GM15510 (cell line): Measurements from ENCODE around the gene CDHR3.

ENCODE experiments used
- POLR2A ChIP-seq: IDR thresholded peaks from 3 replicates; pipeline ENCODE4 v1.6.1; 2011; ENCODE audit warnings: borderline replicate concordance; ENCODE audit not compliant: insufficient read length; ENCODE audit errors: extremely low read depth

The CDHR3 gene

DNA sequence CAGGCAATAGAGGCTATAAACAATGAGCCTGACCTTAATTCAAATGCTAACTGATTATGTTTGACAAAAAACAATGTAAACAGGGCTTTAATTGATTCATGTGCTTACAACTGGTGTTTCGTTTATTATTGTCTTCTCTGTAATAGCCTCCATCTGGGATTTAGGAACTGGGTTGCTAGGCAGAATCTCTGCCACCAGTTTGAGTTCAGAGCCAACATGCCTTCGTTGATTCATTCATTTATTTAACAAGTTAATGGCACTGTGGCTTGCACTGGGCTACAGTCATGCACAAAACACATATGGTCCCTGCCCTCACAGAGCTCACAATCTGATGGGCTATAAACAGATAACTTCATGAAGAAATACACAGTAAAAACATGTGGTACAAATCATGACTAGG is 19.6 kb upstream of the CDHR3 start:
- TF ChIP-seq POLR2A = no peak

DNA sequence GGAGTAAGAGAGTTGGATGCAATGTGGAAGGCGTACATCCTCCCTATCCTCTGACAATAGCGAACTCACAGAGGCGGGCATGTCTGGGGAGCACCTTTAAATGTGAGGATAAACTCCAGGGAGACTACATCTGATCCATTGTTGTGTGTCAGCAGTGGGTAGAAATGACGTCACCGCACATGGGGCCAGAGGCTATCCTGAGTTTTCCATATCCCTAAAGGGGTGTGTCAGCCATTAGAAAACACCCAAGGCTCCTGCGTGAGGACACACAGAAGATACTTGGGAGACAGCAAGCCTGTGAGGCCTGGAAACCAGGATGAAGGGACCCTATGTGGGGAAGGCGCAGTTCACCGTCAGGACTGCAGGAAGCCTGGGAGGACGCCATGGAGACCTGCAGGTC is 17.2 kb upstream of the CDHR3 start:
- no peak for TF ChIP-seq POLR2A

DNA sequence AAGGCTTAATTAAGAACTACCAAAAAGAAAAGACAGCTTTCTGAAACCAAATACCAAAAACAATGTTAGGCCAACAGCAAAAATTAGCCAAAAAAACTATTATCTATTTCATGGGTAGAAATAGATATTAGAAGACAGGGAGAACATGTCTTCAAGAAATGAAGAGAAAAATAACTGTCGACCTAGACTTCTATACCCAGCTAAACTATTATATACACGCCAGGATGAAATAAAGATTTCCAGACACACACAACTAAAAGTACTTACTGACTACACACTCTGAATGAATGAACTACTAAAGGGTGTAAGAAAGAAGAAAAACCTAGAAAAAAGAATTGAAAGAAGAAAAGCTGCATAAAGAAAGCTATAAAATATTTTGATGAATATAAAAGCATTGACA is 11.5 kb upstream of the CDHR3 start:
- TF ChIP-seq POLR2A = no peak

DNA sequence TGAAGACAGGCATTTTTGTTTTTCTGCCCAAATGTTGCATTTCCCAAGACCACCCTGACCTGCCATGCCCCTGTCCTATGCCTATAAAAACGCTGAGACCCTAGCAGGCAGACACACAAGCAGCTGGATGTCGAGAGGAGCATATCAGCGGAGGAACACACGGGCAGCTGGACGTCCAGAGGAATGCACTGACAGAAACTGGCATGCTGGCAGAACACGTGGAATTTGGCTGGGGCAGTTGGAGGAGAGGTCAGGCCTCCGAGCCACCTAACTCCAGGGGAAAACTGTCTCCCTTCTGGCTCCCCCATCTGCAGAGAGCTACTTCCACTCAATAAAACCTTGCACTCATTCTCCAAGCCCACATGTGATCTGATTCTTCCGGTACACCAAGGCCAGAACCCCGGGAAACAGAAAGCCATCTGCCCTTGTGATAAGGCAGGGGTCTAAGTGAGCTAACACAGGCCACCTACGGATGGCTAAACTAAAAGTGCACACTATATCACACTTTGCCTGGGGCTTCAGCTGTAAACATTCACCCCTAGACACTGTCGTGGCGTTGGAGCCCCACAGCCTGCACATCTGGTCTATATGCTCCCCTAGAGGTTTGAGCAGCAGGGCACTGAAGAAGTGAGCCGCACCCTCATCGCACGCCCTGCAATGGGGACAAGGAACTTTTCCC is 10.0 kb upstream of the CDHR3 start:
- TF ChIP-seq POLR2A = no peak

DNA sequence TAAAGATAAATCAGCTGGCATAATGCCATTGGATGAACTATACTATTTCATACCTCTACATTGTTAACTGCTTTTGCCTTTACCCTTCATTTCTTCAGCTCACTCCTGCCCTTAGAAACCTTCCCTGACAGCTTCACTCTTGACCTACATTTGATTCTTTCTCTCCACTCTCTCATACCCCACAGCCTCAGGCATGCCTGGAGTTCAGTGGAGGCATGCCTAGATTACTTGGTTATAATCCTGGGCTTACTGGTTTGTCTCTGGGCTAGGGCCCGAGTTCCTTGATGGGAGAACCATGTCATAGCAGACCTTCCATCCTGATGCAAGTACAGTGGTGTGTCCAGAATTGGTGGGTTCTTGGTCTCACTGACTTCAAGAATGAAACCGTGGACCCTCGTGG is 8.4 kb upstream of the CDHR3 start:
- no peak for TF ChIP-seq POLR2A

DNA sequence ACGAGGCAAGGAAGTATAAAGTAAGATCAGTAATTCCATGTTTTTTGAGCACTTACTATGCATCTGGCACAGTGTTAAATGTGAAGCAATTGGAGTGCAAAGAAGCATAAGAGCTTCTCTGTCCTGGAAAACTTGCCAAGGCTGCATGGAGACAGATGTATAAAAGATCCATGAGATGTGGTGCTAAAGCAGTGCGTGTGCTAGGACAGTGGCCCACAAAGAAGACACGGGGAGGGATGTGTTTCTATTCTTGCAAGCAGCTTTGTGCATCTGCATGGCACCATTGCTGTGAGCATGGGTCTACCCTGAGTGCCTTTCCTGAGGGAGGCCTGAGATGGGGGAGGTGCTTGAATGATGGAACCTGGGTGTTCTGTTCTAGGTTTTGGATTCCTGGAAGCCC is 5.1 kb upstream of the CDHR3 start:
- no peak for TF ChIP-seq POLR2A

DNA sequence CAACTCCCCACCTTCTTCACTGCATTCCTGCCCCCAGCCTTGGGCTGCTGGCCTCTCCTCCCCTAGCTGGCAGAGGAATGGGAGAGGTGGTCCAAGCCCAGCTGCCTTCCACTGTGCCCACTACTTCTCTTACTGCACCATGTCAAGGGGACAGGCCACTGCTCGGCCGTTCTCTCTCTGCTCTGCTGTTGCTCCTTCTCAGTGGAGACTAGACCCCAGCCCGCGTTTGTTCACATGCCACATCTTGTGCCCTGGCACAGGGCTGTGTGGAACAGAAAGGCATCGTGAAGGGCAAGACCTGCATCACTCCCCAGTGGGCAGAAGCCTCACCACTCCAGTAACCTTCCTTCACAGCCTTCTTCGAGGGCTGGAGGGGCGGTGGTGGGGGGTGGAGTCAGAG is 711 bp upstream of the CDHR3 start:
- TF ChIP-seq POLR2A = no peak

DNA sequence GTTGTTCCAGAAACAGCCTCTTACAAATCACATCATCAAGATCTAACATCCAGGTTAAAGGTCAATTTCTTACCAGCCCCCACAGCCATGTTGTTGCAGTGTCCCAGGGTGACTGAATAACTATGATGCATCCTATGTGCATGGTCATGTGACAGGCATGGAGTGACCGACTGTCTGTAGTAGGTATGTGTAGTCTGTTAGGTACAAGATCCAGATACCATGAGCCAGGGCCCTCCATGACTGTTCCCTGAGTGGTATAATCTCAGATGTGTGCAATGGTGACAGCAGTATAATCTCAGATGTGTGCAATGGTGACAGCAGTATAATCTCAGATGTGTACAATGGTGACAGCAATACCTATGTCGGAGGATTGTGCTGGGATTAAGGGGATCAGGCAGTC is 8.8 kb downstream of the CDHR3 start:
- TF ChIP-seq POLR2A = no peak

DNA sequence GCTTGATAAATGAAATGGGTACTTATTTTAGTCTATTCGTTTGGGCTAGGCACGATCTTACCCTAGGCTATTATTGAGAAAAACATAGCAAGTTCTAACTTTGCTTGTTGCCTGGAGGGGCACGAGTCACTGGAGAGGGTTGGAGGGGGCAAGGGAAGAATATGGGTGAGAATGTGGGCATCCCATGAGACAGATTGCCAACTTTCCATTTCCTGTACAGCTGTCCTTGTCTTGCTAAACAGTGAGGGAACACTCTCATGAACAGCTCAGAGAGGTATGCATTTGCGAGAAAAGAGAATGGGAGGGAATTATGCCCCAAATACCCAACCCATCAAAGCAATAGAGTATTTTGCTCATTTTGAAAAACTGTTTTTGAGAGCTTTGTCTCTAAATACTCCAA is 9.2 kb downstream of the CDHR3 start:
- TF ChIP-seq POLR2A = no peak

DNA sequence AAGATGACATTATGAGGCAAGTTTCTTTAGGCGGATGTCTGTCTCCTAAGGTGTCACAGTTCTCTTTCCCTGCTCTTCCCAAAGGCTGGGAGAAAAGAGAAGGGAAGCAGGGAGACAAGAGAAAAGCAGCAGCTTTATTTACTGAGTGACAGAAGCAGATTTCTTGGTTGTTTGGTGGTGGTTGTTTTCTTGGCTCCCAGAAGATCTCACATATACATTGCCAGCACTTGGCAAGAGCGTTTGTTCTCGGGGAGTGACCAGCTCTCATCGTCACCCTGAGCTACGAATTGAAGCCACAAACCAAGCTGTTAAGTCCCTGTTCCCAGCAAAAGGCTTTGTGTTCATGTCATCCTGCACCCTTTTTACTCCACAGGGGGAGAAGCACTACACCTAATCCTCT is 11.4 kb downstream of the CDHR3 start:
- no peak for TF ChIP-seq POLR2A

DNA sequence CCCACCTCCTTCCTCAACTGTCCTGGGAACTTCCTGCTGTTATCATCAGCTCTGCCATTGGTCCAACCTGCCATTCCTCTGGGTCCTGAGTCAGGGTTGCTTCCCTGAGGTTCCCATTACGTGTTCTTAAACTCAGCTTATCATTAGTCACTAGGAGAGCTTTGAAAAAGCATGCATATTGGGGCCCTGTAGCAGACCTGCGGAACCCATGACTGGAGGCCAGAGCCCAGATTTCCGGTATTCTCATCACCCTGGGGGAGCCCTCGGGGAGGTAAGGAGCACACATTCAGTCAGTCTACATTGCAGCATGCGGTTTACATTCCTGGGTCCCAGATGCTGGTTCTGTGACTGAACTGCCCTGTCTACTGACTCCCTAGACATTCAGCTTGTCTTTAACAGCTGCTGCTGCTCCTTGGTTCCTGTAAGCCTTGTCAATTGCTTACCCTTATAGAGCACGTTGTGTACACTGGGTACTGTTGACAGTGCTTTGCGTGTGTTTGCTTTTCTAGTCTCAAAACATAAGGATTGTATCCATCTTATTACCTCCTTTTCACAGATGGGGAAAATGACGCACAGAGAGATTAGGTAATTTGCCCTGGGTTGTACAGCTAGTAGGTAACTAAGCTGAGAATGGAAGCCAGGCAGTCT is 12.8 kb downstream of the CDHR3 start:
- TF ChIP-seq POLR2A = no peak

DNA sequence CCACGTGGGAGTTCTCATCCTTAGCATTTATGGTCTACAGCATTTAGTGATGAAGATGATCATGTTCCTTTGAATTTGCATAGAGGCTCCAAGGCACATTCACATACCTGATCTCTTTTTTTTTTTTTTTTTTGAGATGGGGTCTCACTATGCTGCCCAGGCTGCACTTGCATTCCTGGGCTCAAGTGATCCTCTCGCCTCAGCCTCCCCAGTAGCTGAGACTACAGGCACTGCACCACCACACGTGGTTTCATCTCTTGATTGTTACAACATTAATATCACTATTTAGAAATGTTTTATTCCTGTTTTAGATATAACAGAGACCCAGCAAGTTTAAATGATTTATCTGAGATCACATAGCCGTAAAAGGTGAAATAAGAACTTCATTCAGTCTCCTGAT is 13.8 kb downstream of the CDHR3 start:
- no peak for TF ChIP-seq POLR2A

DNA sequence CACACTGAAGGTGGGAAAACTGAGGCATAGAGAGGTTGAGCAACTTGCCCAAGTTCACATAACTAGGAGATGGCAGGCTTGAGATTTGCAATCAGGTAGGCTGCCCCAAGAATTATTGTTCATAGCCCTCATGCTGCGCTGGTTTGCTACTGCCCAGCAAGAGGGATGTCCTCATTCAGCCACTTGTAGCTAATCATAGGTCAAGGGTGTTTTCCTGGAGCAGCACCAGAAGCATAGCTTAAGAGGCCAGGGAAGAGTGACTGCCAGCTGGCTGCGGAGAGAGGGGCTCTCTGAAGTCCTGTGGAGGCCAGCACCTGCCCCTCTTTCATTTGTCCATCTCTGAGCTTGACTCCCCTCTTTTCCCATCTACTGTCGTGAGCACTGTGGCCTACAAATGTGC is 15.0 kb downstream of the CDHR3 start:
- no peak for TF ChIP-seq POLR2A

DNA sequence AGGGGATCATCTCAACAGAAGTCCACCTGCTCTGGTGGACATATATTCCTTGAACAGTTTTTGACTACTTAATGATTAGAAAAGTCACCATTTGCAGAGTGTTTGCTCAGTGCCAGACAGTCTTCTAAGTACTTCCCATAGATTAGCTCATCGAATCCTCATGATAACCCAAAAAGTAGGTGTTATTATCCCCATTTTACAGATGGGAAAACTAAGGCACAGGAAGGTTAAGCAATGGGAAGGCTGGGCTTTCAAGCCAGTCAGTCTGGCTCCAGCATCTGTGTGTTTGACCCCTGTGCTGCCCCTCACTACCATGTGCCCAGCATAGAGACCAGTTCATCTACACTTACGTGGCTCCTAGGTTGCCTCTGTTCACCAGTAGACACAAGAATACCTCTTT is 15.9 kb downstream of the CDHR3 start:
- no peak for TF ChIP-seq POLR2A

DNA sequence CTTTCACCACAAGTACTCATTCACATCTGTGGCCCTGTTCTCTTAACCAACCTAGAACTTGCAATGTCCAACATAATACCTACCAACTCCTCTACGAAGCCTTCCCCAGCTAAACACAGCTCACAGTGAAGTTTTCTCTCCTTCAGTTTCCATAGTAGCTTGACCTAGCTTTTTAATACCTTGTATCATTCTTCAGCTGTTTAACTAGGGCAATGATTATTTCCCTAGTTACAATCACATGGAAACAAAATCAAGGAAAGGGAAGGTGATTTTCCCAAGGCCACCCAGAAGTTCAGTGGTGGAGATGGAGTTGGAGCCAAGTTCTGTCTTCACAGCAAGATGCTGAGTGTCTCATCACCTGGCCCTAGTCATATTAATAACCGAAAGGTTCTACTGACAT is 16.3 kb downstream of the CDHR3 start:
- no peak for TF ChIP-seq POLR2A

DNA sequence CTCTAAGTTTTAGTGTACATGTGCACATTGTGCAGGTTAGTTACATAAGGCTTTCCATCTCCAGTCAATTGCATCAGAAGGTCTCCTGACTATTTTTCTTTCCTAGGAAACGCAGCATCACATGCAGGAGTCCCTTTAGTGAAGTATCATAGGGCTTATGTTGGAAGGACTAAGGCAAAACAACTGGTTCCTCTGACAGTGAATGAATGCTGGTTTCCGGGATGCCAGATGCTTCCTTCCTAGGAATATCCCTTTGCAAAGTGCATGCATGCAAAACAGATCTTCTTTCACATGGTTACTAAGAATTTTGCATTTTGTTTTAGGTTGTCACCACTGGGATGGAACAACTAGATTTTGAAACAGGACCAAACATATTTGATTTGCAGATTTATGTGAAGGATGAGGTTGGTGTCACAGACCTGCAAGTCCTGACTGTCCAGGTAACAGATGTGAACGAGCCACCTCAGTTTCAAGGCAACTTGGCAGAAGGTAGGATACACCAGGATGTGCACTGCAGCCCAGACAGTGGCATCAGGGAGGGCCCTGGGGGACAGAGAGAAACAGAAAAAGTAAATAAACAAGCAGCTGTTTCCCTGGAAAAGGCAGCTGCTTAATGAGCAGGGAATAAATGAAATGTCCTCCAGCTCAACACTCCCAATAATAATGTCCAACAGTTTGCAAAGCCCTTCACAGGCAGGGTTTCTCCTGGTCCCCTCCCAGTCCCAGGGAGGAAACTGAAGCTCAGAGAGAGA is 17.8 kb downstream of the CDHR3 start:
- TF ChIP-seq POLR2A = no peak
